CD4-positive, alpha-beta T cell treated with Interleukin-6 at 100 ng/mL for 8 hours (primary cell): ENCODE data around the gene KIF26B.

ENCODE experiments used
- DNase-seq: peaks from one replicate; pipeline ENCODE4 v3.0.0-alpha.2; 2020; ENCODE audit warnings: mixed read lengths, low spot score

Gene KIF26B

GRCh38 chr1:245512181-245512888 is 357.6 kb downstream of the KIF26B start:
- DNase-seq, result no peak

GRCh38 chr1:245512980-245513578 is 358.3 kb downstream of the KIF26B start:
- DNase-seq, result no peak

GRCh38 chr1:245516284-245516759 is 361.5 kb downstream of the KIF26B start:
- no peak for DNase-seq

GRCh38 chr1:245520611-245521010 is 365.8 kb downstream of the KIF26B start:
- DNase-seq, result no peak

GRCh38 chr1:245526141-245526540 is 371.4 kb downstream of the KIF26B start:
- DNase-seq, result no peak

- no peak for DNase-seq
Observed at GRCh38 chr1:245528258-245528635, 373.5 kb downstream of the KIF26B start.

GRCh38 chr1:245530937-245531336 is 376.2 kb downstream of the KIF26B start:
- DNase-seq, result no peak

- no peak for DNase-seq
Observed at GRCh38 chr1:245537992-245538391, 383.2 kb downstream of the KIF26B start.

GRCh38 chr1:245538671-245539070 is 383.9 kb downstream of the KIF26B start:
- DNase-seq, result no peak

- DNase-seq, result no peak
Observed at GRCh38 chr1:245541369-245541768, 386.6 kb downstream of the KIF26B start.

- no peak for DNase-seq
Observed at GRCh38 chr1:245542365-245542764, 387.6 kb downstream of the KIF26B start.

- no peak for DNase-seq
Observed at GRCh38 chr1:245544236-245544635, 389.5 kb downstream of the KIF26B start.

- DNase-seq, result no peak
Observed at GRCh38 chr1:245546875-245547274, 392.1 kb downstream of the KIF26B start.

GRCh38 chr1:245549996-245550719 is 395.4 kb downstream of the KIF26B start:
- DNase-seq, result no peak

- DNase-seq, result no peak
Observed at GRCh38 chr1:245550720-245551043, 395.9 kb downstream of the KIF26B start.

- no peak for DNase-seq
Observed at GRCh38 chr1:245551536-245551935, 396.8 kb downstream of the KIF26B start.

GRCh38 chr1:245552331-245552730 is 397.5 kb downstream of the KIF26B start:
- DNase-seq, result no peak

- no peak for DNase-seq
Observed at GRCh38 chr1:245556057-245556456, 401.3 kb downstream of the KIF26B start.

GRCh38 chr1:245558069-245558468 is 403.3 kb downstream of the KIF26B start:
- no peak for DNase-seq

- no peak for DNase-seq
Observed at GRCh38 chr1:245560316-245560859, 405.6 kb downstream of the KIF26B start.

- no peak for DNase-seq
Observed at GRCh38 chr1:245561665-245562234, 407.0 kb downstream of the KIF26B start.

GRCh38 chr1:245566134-245566533 is 411.3 kb downstream of the KIF26B start:
- DNase-seq, result no peak

GRCh38 chr1:245566952-245567351 is 412.2 kb downstream of the KIF26B start:
- DNase-seq, result no peak
